Measurements from ENCODE around the gene EXOSC10. TPM values are rescaled to one million over a fixed set of nuclear protein-coding genes. Genes with fewer than 3 reads are reported as not detected.
"Not testable (repeated sequence)": the region's sequence is repeated elsewhere in the genome, so short reads cannot be mapped to it uniquely, and the experiment has no call there.

Gene EXOSC10
- total RNA-seq, 2 donors from 2014 or later = 78.5 to 78.9 TPM

- Histone ChIP-seq H3K36me3 (peaks cover 43% of the 10 kb centered on the region), H3K4me3 (no peak overlapping the region), H3K4me1 (ENCODE audit: control insufficient read depth in 1 of 2, low read depth in 2 of 2) (no peaks in the 10 kb centered on the region), H3K27ac (no peak overlapping the region), H3K27me3 (replicated peaks; ENCODE audit: insufficient read depth) (no peaks in the 10 kb centered on the region), H3K9me3 (no peaks in the 10 kb centered on the region)
- no peak for DNase-seq (ENCODE audit: low spot score)
- no peak for ATAC-seq (ENCODE audit: insufficient number of reproducible peaks, low FRiP score, low read depth)
- no peak for TF ChIP-seq CTCF (IDR thresholded peaks at IDR 0.05)
These were observed 9.5 kb upstream of the EXOSC10 start for GRCh38 chr1:11109047-11109760.

- Histone ChIP-seq H3K9me3 (no peaks in the 10 kb centered on the region), H3K4me3 (no peak overlapping the region), H3K27me3 (replicated peaks; ENCODE audit: insufficient read depth) (no peaks in the 10 kb centered on the region), H3K27ac (no peak overlapping the region), H3K4me1 (ENCODE audit: control insufficient read depth in 1 of 2, low read depth in 2 of 2) (no peaks in the 10 kb centered on the region), H3K36me3 (peaks cover 32% of the 10 kb centered on the region)
- no peak for TF ChIP-seq CTCF (IDR thresholded peaks at IDR 0.05)
- no peak for DNase-seq (ENCODE audit: low spot score)
- no peak for ATAC-seq (ENCODE audit: insufficient number of reproducible peaks, low FRiP score, low read depth)
These were observed 7.9 kb upstream of the EXOSC10 start for GRCh38 chr1:11107599-11107998.

- no peak for ATAC-seq (ENCODE audit: insufficient number of reproducible peaks, low FRiP score, low read depth)
- no peak overlapping the region for H3K4me3 ChIP-seq
- H3K27me3 ChIP-seq (replicated peaks; ENCODE audit: insufficient read depth) = no peaks in the 10 kb centered on the region
- peaks cover 30% of the 10 kb centered on the region for H3K36me3 ChIP-seq
- H3K27ac ChIP-seq = no peak overlapping the region
- H3K4me1 ChIP-seq (ENCODE audit: control insufficient read depth in 1 of 2, low read depth in 2 of 2) = no peaks in the 10 kb centered on the region
- DNase-seq (ENCODE audit: low spot score) = no peak
- TF ChIP-seq CTCF (IDR thresholded peaks at IDR 0.05) = no peak
- no peaks in the 10 kb centered on the region for H3K9me3 ChIP-seq
These were observed 5.9 kb upstream of the EXOSC10 start for GRCh38 chr1:11105586-11105985.

- H3K4me3 ChIP-seq = no peak overlapping the region
- DNase-seq (ENCODE audit: low spot score) = no peak
- TF ChIP-seq CTCF (IDR thresholded peaks at IDR 0.05) = no peak
These were observed 1.7 kb upstream of the EXOSC10 start for GRCh38 chr1:11101347-11101746.

GRCh38 chr1:11100806-11101205 lies 1.1 kb upstream of the EXOSC10 start:
- ATAC-seq (ENCODE audit: insufficient number of reproducible peaks, low FRiP score, low read depth); H3K9me3 ChIP-seq; H3K27me3 ChIP-seq (replicated peaks; ENCODE audit: insufficient read depth); H3K4me3 ChIP-seq; DNase-seq (ENCODE audit: low spot score); H3K27ac ChIP-seq: not testable (repeated sequence)
- Histone ChIP-seq H3K4me1 (ENCODE audit: control insufficient read depth in 1 of 2, low read depth in 2 of 2) (peaks cover 12 to 16% of the 10 kb centered on the region in 2 donors), H3K36me3 (peaks cover 11% of the 10 kb centered on the region)

More at GRCh38 chr1:11101347-11101746, 1.7 kb upstream of the EXOSC10 start:
- Histone ChIP-seq H3K27me3 (replicated peaks; ENCODE audit: insufficient read depth) (no peaks in the 10 kb centered on the region), H3K4me1 (ENCODE audit: control insufficient read depth in 1 of 2, low read depth in 2 of 2) (peaks cover 12 to 16% of the 10 kb centered on the region in 2 donors), H3K36me3 (peaks cover 6% of the 10 kb centered on the region), H3K27ac (no peak overlapping the region), H3K9me3 (no peaks in the 10 kb centered on the region)
- ATAC-seq (ENCODE audit: insufficient number of reproducible peaks, low FRiP score, low read depth) = no peak

- H3K27me3 ChIP-seq (replicated peaks; ENCODE audit: insufficient read depth) = no peaks in the 10 kb centered on the region
- ATAC-seq (ENCODE audit: insufficient number of reproducible peaks, low FRiP score, low read depth) (no peak), DNase-seq (ENCODE audit: low spot score) (no peak)
- peak overlapping the region; percentile 94 for H3K4me3 ChIP-seq
- H3K27ac ChIP-seq = peak overlapping the region; percentile 63 to 74
- H3K36me3 ChIP-seq = peaks cover 11% of the 10 kb centered on the region
- no peak for TF ChIP-seq CTCF (IDR thresholded peaks at IDR 0.05)
- H3K9me3 ChIP-seq = no peaks in the 10 kb centered on the region
- H3K4me1 ChIP-seq (ENCODE audit: control insufficient read depth in 1 of 2, low read depth in 2 of 2) = peaks cover 12 to 16% of the 10 kb centered on the region in 2 donors
These were observed 452 bp upstream of the EXOSC10 start for GRCh38 chr1:11100149-11100493.
